Epidermal melanocyte (primary cell): ENCODE results near the gene GDF7.
A peak's percentile ranks its signal among the peaks of the same experiment; 100 is the strongest.

Experiments used
- DNase-seq: peaks from one replicate; pipeline ENCODE4 v3.0.0; 2011; ENCODE audit warnings: low spot score; ENCODE audit not compliant: insufficient read length

The GDF7 gene

GRCh38 chr2:20666304-20667150 lies at the start of gene GDF7:
TSS of gene GDF7 (plus strand) at chr2:20667144. CDS start at chr2:20667240, 96 bp downstream.
- no peak for DNase-seq

GRCh38 chr2:20617892-20618467 lies 49.0 kb upstream of the GDF7 start:
- peak; percentile 91 for DNase-seq

GRCh38 chr2:20618468-20618885 lies 48.5 kb upstream of the GDF7 start:
- peak; percentile 50 for DNase-seq

GRCh38 chr2:20618886-20619521 lies 47.9 kb upstream of the GDF7 start:
- no peak for DNase-seq

- DNase-seq = no peak
Measured at GRCh38 chr2:20619624-20620024, 47.3 kb upstream of the GDF7 start.

- DNase-seq = no peak
Measured at GRCh38 chr2:20620271-20620681, 46.7 kb upstream of the GDF7 start.

GRCh38 chr2:20620696-20621365 lies 46.1 kb upstream of the GDF7 start:
- DNase-seq = no peak

GRCh38 chr2:20621366-20622295 lies 45.3 kb upstream of the GDF7 start:
- no peak for DNase-seq

GRCh38 chr2:20622296-20622686 lies 44.7 kb upstream of the GDF7 start:
- DNase-seq = no peak

- DNase-seq = no peak
Measured at GRCh38 chr2:20622731-20623130, 44.2 kb upstream of the GDF7 start.

GRCh38 chr2:20623241-20623640 lies 43.7 kb upstream of the GDF7 start:
- DNase-seq = no peak

- no peak for DNase-seq
Measured at GRCh38 chr2:20623741-20624155, 43.2 kb upstream of the GDF7 start.

GRCh38 chr2:20624156-20624883 lies 42.6 kb upstream of the GDF7 start:
- DNase-seq = no peak

GRCh38 chr2:20624884-20625485 lies 42.0 kb upstream of the GDF7 start:
- DNase-seq = no peak

- DNase-seq = no peak
Measured at GRCh38 chr2:20625491-20626391, 41.2 kb upstream of the GDF7 start.

- no peak for DNase-seq
Measured at GRCh38 chr2:20626392-20626697, 40.6 kb upstream of the GDF7 start.

- DNase-seq = no peak
Measured at GRCh38 chr2:20626698-20627513, 40.0 kb upstream of the GDF7 start.
